ENCODE data around the gene CST8. TPM values are rescaled to one million over a fixed set of nuclear protein-coding genes. Genes with fewer than 3 reads are reported as not detected.

CST8 gene
- not detected in 2 replicates for total RNA-seq

GRCh38 chr20:23490817-23491216, at the start of gene CST8:
Gene CST8 (plus strand): TSS chr20:23491117. CDS start chr20:23491668, 551 bp downstream.

GRCh38 chr20:23452776-23453175, 38.1 kb upstream of the CST8 start, which contains the start of gene CST11:
Gene CST11 (minus strand): TSS chr20:23452876. CDS start chr20:23452811, 65 bp downstream.

Other genes starting within 250 kb of the CST8 start
- 27.7 and 31.3 TPM in 2 replicates for gene NXT1, start 140.3 kb upstream of the CST8 start, total RNA-seq
- gene GZF1, start 128.9 kb upstream of the CST8 start, total RNA-seq: 18.4 and 28.7 TPM in 2 replicates
- gene NAPB, start 69.6 kb upstream of the CST8 start, total RNA-seq: 5.8 and 11.1 TPM in 2 replicates
- gene CSTL1, start 51.4 kb upstream of the CST8 start, total RNA-seq: not detected in 2 replicates
- gene CST11, start 38.2 kb upstream of the CST8 start, total RNA-seq: not detected in 2 replicates
- gene CST9L, start 77.4 kb downstream of the CST8 start, total RNA-seq: not detected in 2 replicates
- gene CST9, start 114.8 kb downstream of the CST8 start, total RNA-seq: not detected in 2 replicates
- 84.3 and 111 TPM in 2 replicates for gene CST3, start 146.8 kb downstream of the CST8 start, total RNA-seq
- not detected in 2 replicates for gene CST4, start 197.9 kb downstream of the CST8 start, total RNA-seq